ENCODE results near the gene TEX35.

GRCh38 chr1:178464566-178464965, 48.3 kb upstream of the TEX35 start:
- no peak for TF ChIP-seq CTCF (IDR thresholded peaks at IDR 0.05)
- TF ChIP-seq EP300 (IDR thresholded peaks at IDR 0.05), result no peak

Measured in ovary (tissue), 3 donors.